Body of pancreas (tissue), 4 donors: ENCODE data around the gene C6orf89. TPM values are rescaled to one million over a fixed set of nuclear protein-coding genes. Genes with fewer than 3 reads are reported as not detected.

Source experiments
- ATAC-seq: fragments of 150-250 bp; one replicate; pipeline ENCODE4 v1.9.1; 2016
- DNase-seq, 4 donors: peaks; one replicate each; pipeline ENCODE4 v3.0.0-alpha.2; 2019
- H3K27ac ChIP-seq, 4 donors: fragments of 200-600 bp; sonication (generic); 1 replicate in 3 of 4; 2 replicates in 1 of 4; pipeline versions ENCODE4 v1.5.1 to v1.6.1; 2016 to 2019; ENCODE audit warnings: mild to moderate bottlenecking in 1 of 4, mixed read lengths in 1 of 4, moderate library complexity in 1 of 4
- H3K27me3 ChIP-seq, 2 donors: fragments of 200-600 bp; sonication (generic); one replicate each; pipeline ENCODE4 v1.6.0; 2016; ENCODE audit warnings: mild to moderate bottlenecking in 1 of 2
- H3K36me3 ChIP-seq, 2 donors: fragments of 200-600 bp; sonication (generic); replicated peaks in 1 of 2; 2 replicates each; pipeline ENCODE4 v1.5.1; 2016; ENCODE audit warnings: low read depth in 2 of 2; ENCODE audit not compliant: insufficient read depth in 1 of 2
- H3K4me1 ChIP-seq: fragments of 200-600 bp; sonication (generic); one replicate; pipeline ENCODE4 v1.6.0; 2016
- H3K4me3 ChIP-seq, 2 donors: fragments of 200-600 bp; sonication (generic); 1 replicate in 1 of 2; 2 replicates in 1 of 2; pipeline ENCODE4 v1.5.1; 2016 to 2019
- H3K9me3 ChIP-seq, 3 donors: fragments of 200-600 bp; sonication (generic); 1 replicate in 2 of 3; 2 replicates in 1 of 3; pipeline ENCODE4 v1.5.1; 2016
- POLR2A ChIP-seq, 3 donors: fragments of 450-650 bp; IDR thresholded peaks; one replicate each; pipeline ENCODE4 v1.6.1; 2016; ENCODE audit warnings: antibody characterized with exemption in 3 of 3, mild to moderate bottlenecking in 2 of 3
- WGBS, 2 donors: methylation state at CpG; one replicate each; pipeline ENCODE4 v1.1.5; 2017; 5-methylcytosine and 5-hydroxymethylcytosine counted together
- intact Hi-C: fragments of 100-400 bp; cut with DNase I; formaldehyde crosslinking; loops from one replicate; pipeline ENCODE4 v1.15.1; 2023
- total RNA-seq, 2 donors: library from RNA; depleted of rRNA; stranded (reverse); fragments of >200 nt; gene quantifications; one replicate each; pipeline ENCODE4 v1.1.0, GENCODE V29; 2016
- TF ChIP-seq, protein P1 (sequence below), 7 experiments: fragments of 450-650 bp in 4 of 7; fragments of 200-600 bp in 3 of 7; sonication (generic) in 3 of 7; IDR thresholded peaks; one replicate each; pipeline ENCODE4 v1.5.1; 2016 to 2019; ENCODE audit warnings: antibody characterized with exemption in 7 of 7

C6orf89 gene
- total RNA-seq, 2 donors from 2014 or later = 16.5 to 25.7 TPM

DNA sequence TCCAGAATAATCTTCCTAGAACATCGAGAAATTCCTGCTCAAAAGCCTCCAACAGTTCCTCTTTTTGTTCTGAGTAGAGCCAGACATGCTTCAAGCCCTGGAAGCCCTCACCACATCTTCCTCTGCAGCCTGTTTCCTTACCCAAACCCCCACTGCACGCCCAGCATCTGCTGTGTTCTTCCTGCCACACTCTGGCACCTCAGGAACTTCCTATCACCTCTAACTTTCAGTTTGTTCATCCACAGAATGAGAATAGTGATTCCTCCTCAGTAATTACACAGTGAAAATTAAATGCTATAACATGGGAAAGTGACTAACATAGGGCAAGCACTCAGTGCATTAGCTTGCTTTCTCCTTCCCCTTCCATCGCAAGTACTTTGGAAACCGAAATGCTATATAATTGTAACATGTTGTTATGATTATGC lies 26.3 kb downstream of the C6orf89 start:
- TF ChIP-seq, protein P1, sequence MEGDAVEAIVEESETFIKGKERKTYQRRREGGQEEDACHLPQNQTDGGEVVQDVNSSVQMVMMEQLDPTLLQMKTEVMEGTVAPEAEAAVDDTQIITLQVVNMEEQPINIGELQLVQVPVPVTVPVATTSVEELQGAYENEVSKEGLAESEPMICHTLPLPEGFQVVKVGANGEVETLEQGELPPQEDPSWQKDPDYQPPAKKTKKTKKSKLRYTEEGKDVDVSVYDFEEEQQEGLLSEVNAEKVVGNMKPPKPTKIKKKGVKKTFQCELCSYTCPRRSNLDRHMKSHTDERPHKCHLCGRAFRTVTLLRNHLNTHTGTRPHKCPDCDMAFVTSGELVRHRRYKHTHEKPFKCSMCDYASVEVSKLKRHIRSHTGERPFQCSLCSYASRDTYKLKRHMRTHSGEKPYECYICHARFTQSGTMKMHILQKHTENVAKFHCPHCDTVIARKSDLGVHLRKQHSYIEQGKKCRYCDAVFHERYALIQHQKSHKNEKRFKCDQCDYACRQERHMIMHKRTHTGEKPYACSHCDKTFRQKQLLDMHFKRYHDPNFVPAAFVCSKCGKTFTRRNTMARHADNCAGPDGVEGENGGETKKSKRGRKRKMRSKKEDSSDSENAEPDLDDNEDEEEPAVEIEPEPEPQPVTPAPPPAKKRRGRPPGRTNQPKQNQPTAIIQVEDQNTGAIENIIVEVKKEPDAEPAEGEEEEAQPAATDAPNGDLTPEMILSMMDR (IDR thresholded peaks at IDR 0.05) = no peak
- no peak for TF ChIP-seq POLR2A (IDR thresholded peaks at IDR 0.05)
- H3K27me3 ChIP-seq = no peaks in the 10 kb centered on the region
- peaks cover 0 to 2% of the 10 kb centered on the region in 2 donors for H3K36me3 ChIP-seq
- ATAC-seq (no peak), DNase-seq (peak in 1 of 4 donors; percentile 12)
- intact Hi-C loops = no loop called here
- no peak overlapping the region for H3K4me3 ChIP-seq
- 60 to 84% methylated on average over 4 of the region's 4 CpGs for WGBS, 2 donors
- no peaks in the 10 kb centered on the region for H3K9me3 ChIP-seq
- H3K4me1 ChIP-seq = peaks cover 30% of the 10 kb centered on the region
- no peak overlapping the region for H3K27ac ChIP-seq

DNA sequence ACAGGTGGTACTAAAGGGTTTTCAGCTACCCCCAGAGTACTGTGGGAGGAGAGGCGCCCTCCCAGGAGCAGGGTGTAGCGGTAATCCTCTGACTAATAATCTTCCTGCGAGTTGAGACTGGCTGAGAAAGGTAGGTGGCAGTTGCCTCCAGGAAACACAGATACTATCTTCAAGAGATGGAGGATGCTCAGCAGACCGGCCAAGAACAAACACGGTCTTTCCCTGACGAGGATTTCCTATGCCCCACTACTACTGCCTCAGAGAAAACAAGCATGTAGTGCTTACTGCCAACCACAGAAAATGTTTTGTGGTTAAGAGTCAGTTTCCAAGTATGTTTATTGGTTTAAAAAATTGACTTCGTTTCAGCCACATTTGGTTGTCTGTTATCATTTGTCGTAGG lies 26.8 kb downstream of the C6orf89 start:
- no peaks in the 10 kb centered on the region for H3K9me3 ChIP-seq
- peaks cover 0 to 2% of the 10 kb centered on the region in 2 donors for H3K36me3 ChIP-seq
- 62 to 89% methylated on average over 8 of the region's 8 CpGs for WGBS, 2 donors
- ATAC-seq = no peak
- DNase-seq = no peak
- H3K4me1 ChIP-seq = peaks cover 25% of the 10 kb centered on the region
- intact Hi-C loops = no loop called here
- no peak for TF ChIP-seq POLR2A (IDR thresholded peaks at IDR 0.05)
- TF ChIP-seq, protein P1 (IDR thresholded peaks at IDR 0.05) = no peak
- no peak overlapping the region for H3K27ac ChIP-seq
- H3K27me3 ChIP-seq = no peaks in the 10 kb centered on the region
- no peak overlapping the region for H3K4me3 ChIP-seq

DNA sequence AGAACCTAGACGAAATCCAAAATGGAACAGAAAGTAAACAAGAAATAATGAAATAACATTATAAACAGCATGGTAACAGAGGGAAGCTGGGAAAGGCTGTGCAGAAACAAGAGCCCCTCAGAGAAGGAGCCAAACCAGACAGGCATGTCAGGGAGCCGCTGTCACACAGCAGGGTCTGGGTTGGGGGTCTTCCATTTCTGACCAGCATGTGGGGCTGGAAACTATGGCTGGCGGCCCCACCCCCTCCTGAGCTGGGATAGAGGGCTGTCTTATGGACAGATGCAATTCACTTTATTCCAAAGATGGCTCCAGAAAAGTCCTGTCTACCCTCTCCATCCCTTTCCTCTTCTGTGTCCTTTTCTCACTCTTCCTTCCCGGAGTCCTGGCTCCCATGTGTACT lies 27.3 kb downstream of the C6orf89 start:
- Histone ChIP-seq H3K4me3 (no peak overlapping the region), H3K36me3 (peaks cover 0 to 2% of the 10 kb centered on the region in 2 donors), H3K9me3 (no peaks in the 10 kb centered on the region), H3K4me1 (peaks cover 20% of the 10 kb centered on the region), H3K27me3 (no peaks in the 10 kb centered on the region), H3K27ac (peak overlapping the region in 2 of 4 donors; percentile 21 to 47)
- 71 to 85% methylated on average over 4 of the region's 4 CpGs for WGBS, 2 donors
- DNase-seq = no peak
- intact Hi-C loops = no loop called here
- ATAC-seq = no peak
- TF ChIP-seq, protein P1 (IDR thresholded peaks at IDR 0.05) = no peak
- TF ChIP-seq POLR2A (IDR thresholded peaks at IDR 0.05) = no peak

DNA sequence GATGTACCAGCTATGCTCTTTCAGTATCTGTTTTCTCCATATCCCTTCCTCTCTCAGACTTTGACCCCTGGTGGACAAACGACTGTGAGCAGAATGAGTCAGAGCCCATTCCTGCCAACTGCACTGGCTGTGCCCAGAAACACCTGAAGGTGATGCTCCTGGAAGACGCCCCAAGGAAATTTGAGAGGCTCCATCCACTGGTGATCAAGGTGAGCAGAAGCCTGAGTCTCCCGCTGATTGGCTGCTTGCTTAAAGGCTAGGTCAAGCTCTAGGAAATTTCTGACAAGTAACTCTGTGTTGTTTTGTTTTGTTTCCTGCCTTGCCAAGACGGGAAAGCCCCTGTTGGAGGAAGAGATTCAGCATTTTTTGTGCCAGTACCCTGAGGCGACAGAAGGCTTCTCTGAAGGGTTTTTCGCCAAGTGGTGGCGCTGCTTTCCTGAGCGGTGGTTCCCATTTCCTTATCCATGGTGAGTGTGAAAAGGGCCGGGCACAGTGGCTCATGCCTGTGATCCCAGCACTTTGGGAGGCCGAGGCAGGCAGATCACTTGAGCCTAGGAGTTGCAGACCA lies 28.6 kb downstream of the C6orf89 start:
- Histone ChIP-seq H3K4me3 (no peak overlapping the region), H3K9me3 (no peaks in the 10 kb centered on the region), H3K36me3 (peaks cover 0 to 2% of the 10 kb centered on the region in 2 donors), H3K27me3 (no peaks in the 10 kb centered on the region), H3K27ac (peak overlapping the region; percentile 19 to 58 (median 42)), H3K4me1 (peaks cover 19% of the 10 kb centered on the region)
- intact Hi-C loops = no loop called here
- 64 to 69% methylated on average over 10 of the region's 10 CpGs for WGBS, 2 donors
- ATAC-seq (peak; percentile 89), DNase-seq (peak; percentile 69 to 89 (median 76))
- TF ChIP-seq POLR2A (IDR thresholded peaks at IDR 0.05) = no peak
- TF ChIP-seq, protein P1 (IDR thresholded peaks at IDR 0.05) = peak in 5 of 7 experiments; percentile 32 to 57 (median 47)

DNA sequence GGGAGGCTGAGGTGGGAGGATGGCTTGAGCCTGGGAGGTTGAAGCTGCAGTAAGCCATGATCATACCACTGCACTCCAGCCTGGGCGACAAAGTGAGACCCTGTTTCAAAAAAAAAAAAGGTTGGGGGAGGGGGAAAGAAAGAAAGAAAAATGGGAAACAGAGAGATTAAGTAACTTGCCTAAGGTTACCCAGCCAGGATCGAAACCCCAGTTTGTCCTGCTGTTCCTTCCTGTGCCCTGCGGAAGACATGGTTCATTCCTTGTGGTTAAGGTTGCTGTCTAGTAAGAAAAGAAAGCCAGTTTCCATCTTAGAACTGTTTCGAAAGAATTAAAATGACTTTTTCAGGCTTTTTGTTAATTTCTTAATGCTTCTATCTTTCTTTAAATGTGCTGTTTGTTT lies 29.8 kb downstream of the C6orf89 start:
- TF ChIP-seq POLR2A (IDR thresholded peaks at IDR 0.05) = no peak
- TF ChIP-seq, protein P1 (IDR thresholded peaks at IDR 0.05) = no peak
- intact Hi-C loops = no loop called here
- Histone ChIP-seq H3K27me3 (no peaks in the 10 kb centered on the region), H3K4me1 (peaks cover 29% of the 10 kb centered on the region), H3K36me3 (peaks cover 0 to 2% of the 10 kb centered on the region in 2 donors), H3K4me3 (no peak overlapping the region), H3K27ac (no peak overlapping the region), H3K9me3 (no peaks in the 10 kb centered on the region)
- DNase-seq (no peak), ATAC-seq (no peak)
- 83 to 99% methylated on average over 4 of the region's 4 CpGs for WGBS, 2 donors
